Astrocyte of the spinal cord (primary cell): ENCODE measurements around the gene SPOCK1.

Source experiments
- DNase-seq: peaks from one replicate; pipeline ENCODE4 v3.0.0; 2011; ENCODE audit warnings: low read depth, low spot score
- H3K4me3 ChIP-seq: 2 replicates; pipeline ENCODE4 v1.5.1; 2011; ENCODE audit warnings: low read depth, mild to moderate bottlenecking, low read length, moderate library complexity
- CTCF ChIP-seq: IDR thresholded peaks from 2 replicates; pipeline ENCODE4 v1.5.1; 2012; ENCODE audit warnings: low read depth, mild to moderate bottlenecking, low read length, inconsistent platforms
- in situ Hi-C: cut with HindIII; loops from 2 replicates; pipeline ENCODE4 v1.10.0; 2017; ENCODE audit warnings: low sequenced_read_pairs

SPOCK1 gene

GRCh38 chr5:137316346-137316736, 182.8 kb downstream of the SPOCK1 start:
- in situ Hi-C loops: no loop called here
- no peak overlapping the region for H3K4me3 ChIP-seq
- DNase-seq: peak; percentile 23
- TF ChIP-seq CTCF: no peak

- TF ChIP-seq CTCF: no peak
- no peak overlapping the region for H3K4me3 ChIP-seq
- no peak for DNase-seq
- in situ Hi-C loops: no loop called here
These were observed 183.4 kb downstream of the SPOCK1 start for GRCh38 chr5:137315534-137316345.

- DNase-seq: no peak
- in situ Hi-C loops: no loop called here
- TF ChIP-seq CTCF: no peak
- H3K4me3 ChIP-seq: no peak overlapping the region
These were observed 184.0 kb downstream of the SPOCK1 start for GRCh38 chr5:137315109-137315508.

GRCh38 chr5:137313526-137314175, 185.5 kb downstream of the SPOCK1 start:
- in situ Hi-C loops: no loop called here
- TF ChIP-seq CTCF: no peak
- DNase-seq: no peak

GRCh38 chr5:137312011-137312410, 187.1 kb downstream of the SPOCK1 start:
- H3K4me3 ChIP-seq: no peak overlapping the region
- in situ Hi-C loops: no loop called here
- TF ChIP-seq CTCF: no peak
- no peak for DNase-seq

More at GRCh38 chr5:137313526-137314175, 185.5 kb downstream of the SPOCK1 start:
- no peak overlapping the region for H3K4me3 ChIP-seq

- no peak overlapping the region for H3K4me3 ChIP-seq
- in situ Hi-C loops: no loop called here
- peak; percentile 87 for DNase-seq
- no peak for TF ChIP-seq CTCF
These were observed 188.9 kb downstream of the SPOCK1 start for GRCh38 chr5:137310051-137310730.
